ENCODE data around the gene APP.

APP gene

GRCh38 chr21:26146681-26147080 lies 23.9 kb downstream of the APP start:
- H3K9me2 ChIP-seq (replicated peaks; ENCODE audit: insufficient read depth, low read length) = no peaks in the 10 kb centered on the region
- H4K20me1 ChIP-seq (ENCODE audit: low read depth, low read length) = no peaks in the 10 kb centered on the region
- H3F3A ChIP-seq (ENCODE audit: insufficient read depth) = no peaks in the 10 kb centered on the region
- H3K36me3 ChIP-seq (ENCODE audit: low read length) = no peaks in the 10 kb centered on the region
- no peak overlapping the region for H3K4me2 ChIP-seq (ENCODE audit: low read depth, low read length, poor library complexity, severe bottlenecking)
- no peak overlapping the region for H3K9ac ChIP-seq (ENCODE audit: low read length)
- no peak overlapping the region for H3K27ac ChIP-seq (ENCODE audit: low read depth, low read length)
- H3K4me3 ChIP-seq (ENCODE audit: insufficient read depth, low read length, poor library complexity, severe bottlenecking) = no peak overlapping the region
- TF ChIP-seq EZH2phosphoT487 (conservative IDR thresholded peaks at IDR 0.05; ENCODE audit: low read length) (no peak), CTCF (IDR thresholded peaks at IDR 0.05; ENCODE audit: insufficient read depth, low read length, poor library complexity, severe bottlenecking) (no peak)
- no peaks in the 10 kb centered on the region for H3K27me3 ChIP-seq (ENCODE audit: low read length)
- no peaks in the 10 kb centered on the region for H3K79me2 ChIP-seq (ENCODE audit: insufficient read depth, low read length)
- H3K9me3 ChIP-seq (ENCODE audit: insufficient read depth, low read length) = no peaks in the 10 kb centered on the region
- H2AFZ ChIP-seq (ENCODE audit: low read depth, low read length, severe bottlenecking) = no peak overlapping the region

- no peak for TF ChIP-seq EZH2phosphoT487 (conservative IDR thresholded peaks at IDR 0.05; ENCODE audit: low read length)
- TF ChIP-seq CTCF (IDR thresholded peaks at IDR 0.05; ENCODE audit: insufficient read depth, low read length, poor library complexity, severe bottlenecking) = no peak
- no peaks in the 10 kb centered on the region for H3K9me3 ChIP-seq (ENCODE audit: insufficient read depth, low read length)
- H3K4me3 ChIP-seq (ENCODE audit: insufficient read depth, low read length, poor library complexity, severe bottlenecking) = no peak overlapping the region
- no peaks in the 10 kb centered on the region for H4K20me1 ChIP-seq (ENCODE audit: low read depth, low read length)
- H3K36me3 ChIP-seq (ENCODE audit: low read length) = no peaks in the 10 kb centered on the region
- no peak overlapping the region for H2AFZ ChIP-seq (ENCODE audit: low read depth, low read length, severe bottlenecking)
- H3K79me2 ChIP-seq (ENCODE audit: insufficient read depth, low read length) = no peaks in the 10 kb centered on the region
- no peak overlapping the region for H3K27ac ChIP-seq (ENCODE audit: low read depth, low read length)
- H3F3A ChIP-seq (ENCODE audit: insufficient read depth) = no peaks in the 10 kb centered on the region
- H3K4me2 ChIP-seq (ENCODE audit: low read depth, low read length, poor library complexity, severe bottlenecking) = no peak overlapping the region
- H3K9ac ChIP-seq (ENCODE audit: low read length) = no peak overlapping the region
- H3K27me3 ChIP-seq (ENCODE audit: low read length) = no peaks in the 10 kb centered on the region
- no peaks in the 10 kb centered on the region for H3K9me2 ChIP-seq (replicated peaks; ENCODE audit: insufficient read depth, low read length)
Observed at GRCh38 chr21:26144031-26144430, 26.5 kb downstream of the APP start.

GRCh38 chr21:26142363-26142762 lies 28.2 kb downstream of the APP start:
- Histone ChIP-seq H3K36me3 (ENCODE audit: low read length) (no peaks in the 10 kb centered on the region), H4K20me1 (ENCODE audit: low read depth, low read length) (no peaks in the 10 kb centered on the region), H3K9ac (ENCODE audit: low read length) (no peak overlapping the region), H3K4me3 (ENCODE audit: insufficient read depth, low read length, poor library complexity, severe bottlenecking) (no peak overlapping the region), H3K9me2 (replicated peaks; ENCODE audit: insufficient read depth, low read length) (no peaks in the 10 kb centered on the region), H3K27ac (ENCODE audit: low read depth, low read length) (no peak overlapping the region), H3F3A (ENCODE audit: insufficient read depth) (no peaks in the 10 kb centered on the region), H3K9me3 (ENCODE audit: insufficient read depth, low read length) (no peaks in the 10 kb centered on the region), H3K27me3 (ENCODE audit: low read length) (no peaks in the 10 kb centered on the region), H2AFZ (ENCODE audit: low read depth, low read length, severe bottlenecking) (no peak overlapping the region), H3K79me2 (ENCODE audit: insufficient read depth, low read length) (no peaks in the 10 kb centered on the region), H3K4me2 (ENCODE audit: low read depth, low read length, poor library complexity, severe bottlenecking) (no peak overlapping the region)
- TF ChIP-seq EZH2phosphoT487 (conservative IDR thresholded peaks at IDR 0.05; ENCODE audit: low read length) (no peak), CTCF (IDR thresholded peaks at IDR 0.05; ENCODE audit: insufficient read depth, low read length, poor library complexity, severe bottlenecking) (no peak)
